IPS DF 6.9 (cell line): ENCODE data around the gene KCNQ1.

Experiments used
- DNase-seq: peaks from one replicate; pipeline ENCODE4 v3.0.0-alpha.2; 2013; ENCODE audit warnings: low read depth, low spot score
- H3K27ac ChIP-seq: one replicate; pipeline ENCODE4 v1.5.1; 2013; ENCODE audit warnings: low read length, control low read depth
- H3K27me3 ChIP-seq: 2 replicates; pipeline ENCODE4 v1.6.1; 2013; ENCODE audit warnings: mild to moderate bottlenecking, low read length; ENCODE audit not compliant: control insufficient read depth, insufficient read depth
- H3K36me3 ChIP-seq: 2 replicates; pipeline ENCODE4 v1.6.1; 2013; ENCODE audit warnings: low read length; ENCODE audit not compliant: control insufficient read depth, insufficient read depth
- H3K4me1 ChIP-seq: 2 replicates; pipeline ENCODE4 v1.6.1; 2013; ENCODE audit warnings: low read length; ENCODE audit not compliant: control insufficient read depth, insufficient read depth
- H3K4me3 ChIP-seq: 2 replicates; pipeline ENCODE4 v1.5.1; 2013; ENCODE audit warnings: mild to moderate bottlenecking, low read length
- H3K9me3 ChIP-seq: 2 replicates; pipeline ENCODE4 v1.6.1; 2013; ENCODE audit warnings: low read length, inconsistent platforms; ENCODE audit not compliant: control insufficient read depth, insufficient read depth
- WGBS: extraction: QIAGEN DNeasy Blood & Tissue Kit; methylation state at CpG from one replicate; pipeline ENCODE4 v1.1.7; 2013; ENCODE audit warnings: mixed read lengths, missing lambda C conversion rate; ENCODE audit not compliant: insufficient read length, insufficient coverage; 5-methylcytosine and 5-hydroxymethylcytosine counted together

The KCNQ1 gene

GRCh38 chr11:2708151-2708581 is 263.4 kb downstream of the KCNQ1 start:
- Histone ChIP-seq H3K4me3 (no peak overlapping the region), H3K9me3 (no peaks in the 10 kb centered on the region), H3K36me3 (no peaks in the 10 kb centered on the region), H3K27ac (no peak overlapping the region), H3K27me3 (peaks cover 3% of the 10 kb centered on the region; the same call in 1 of the 2 replicates), H3K4me1 (peaks cover 3% of the 10 kb centered on the region)
- no CpG with 5 or more reads among the region's 11 CpGs for WGBS
- DNase-seq, result no peak

GRCh38 chr11:2708757-2709281 is 264.0 kb downstream of the KCNQ1 start:
- Histone ChIP-seq H3K9me3 (no peaks in the 10 kb centered on the region), H3K27ac (no peak overlapping the region), H3K27me3 (peaks cover 3% of the 10 kb centered on the region; the same call in 1 of the 2 replicates), H3K4me1 (peaks cover 2% of the 10 kb centered on the region), H3K36me3 (no peaks in the 10 kb centered on the region), H3K4me3 (no peak overlapping the region)
- no CpG with 5 or more reads among the region's 14 CpGs for WGBS
- no peak for DNase-seq

- DNase-seq, result no peak
- Histone ChIP-seq H3K9me3 (no peaks in the 10 kb centered on the region), H3K4me1 (no peaks in the 10 kb centered on the region), H3K4me3 (no peak overlapping the region), H3K36me3 (no peaks in the 10 kb centered on the region), H3K27me3 (peaks cover 3% of the 10 kb centered on the region; the same call in 1 of the 2 replicates), H3K27ac (no peak overlapping the region)
- WGBS, result no CpG with 5 or more reads among the region's 8 CpGs
These were observed 264.6 kb downstream of the KCNQ1 start for GRCh38 chr11:2709429-2709828.

GRCh38 chr11:2711161-2711560 is 266.4 kb downstream of the KCNQ1 start:
- Histone ChIP-seq H3K4me1 (no peaks in the 10 kb centered on the region), H3K27me3 (peaks cover 3% of the 10 kb centered on the region; the same call in 1 of the 2 replicates), H3K4me3 (no peak overlapping the region), H3K27ac (no peak overlapping the region), H3K36me3 (no peaks in the 10 kb centered on the region), H3K9me3 (no peaks in the 10 kb centered on the region)
- WGBS, result no CpG with 5 or more reads among the region's 6 CpGs
- DNase-seq, result no peak

- Histone ChIP-seq H3K36me3 (no peaks in the 10 kb centered on the region), H3K27me3 (peaks cover 6% of the 10 kb centered on the region; the same call in 1 of the 2 replicates)
- no CpG with 5 or more reads among the region's 12 CpGs for WGBS
These were observed 268.3 kb downstream of the KCNQ1 start for GRCh38 chr11:2713094-2713493.

GRCh38 chr11:2713661-2714462 is 269.1 kb downstream of the KCNQ1 start:
- WGBS, result no CpG with 5 or more reads among the region's 26 CpGs
- DNase-seq, result no peak
- Histone ChIP-seq H3K4me3 (no peak overlapping the region), H3K9me3 (no peaks in the 10 kb centered on the region), H3K36me3 (no peaks in the 10 kb centered on the region), H3K27me3 (peaks cover 6% of the 10 kb centered on the region; the same call in 1 of the 2 replicates), H3K27ac (no peak overlapping the region), H3K4me1 (peaks cover 4% of the 10 kb centered on the region)

More at GRCh38 chr11:2713094-2713493, 268.3 kb downstream of the KCNQ1 start:
- Histone ChIP-seq H3K9me3 (no peaks in the 10 kb centered on the region), H3K4me3 (no peak overlapping the region), H3K4me1 (no peaks in the 10 kb centered on the region), H3K27ac (no peak overlapping the region)
- no peak for DNase-seq

GRCh38 chr11:2714463-2714800 is 269.6 kb downstream of the KCNQ1 start:
- H3K4me3 ChIP-seq, result no peak overlapping the region
- H3K27ac ChIP-seq, result no peak overlapping the region
- H3K9me3 ChIP-seq, result no peaks in the 10 kb centered on the region
- no CpG with 5 or more reads among the region's 9 CpGs for whole genome bisulfite sequencing
- H3K4me1 ChIP-seq, result peaks cover 5% of the 10 kb centered on the region
- H3K36me3 ChIP-seq, result no peaks in the 10 kb centered on the region
- no peak for DNase-seq
- peaks cover 6% of the 10 kb centered on the region; the same call in 1 of the 2 replicates for H3K27me3 ChIP-seq

- Histone ChIP-seq H3K27ac (no peak overlapping the region), H3K9me3 (no peaks in the 10 kb centered on the region), H3K36me3 (no peaks in the 10 kb centered on the region), H3K4me1 (peaks cover 5% of the 10 kb centered on the region), H3K4me3 (no peak overlapping the region), H3K27me3 (peaks cover 10% of the 10 kb centered on the region; the same call in 1 of the 2 replicates)
- DNase-seq, result no peak
- WGBS, result no CpG with 5 or more reads among the region's 7 CpGs
These were observed 270.1 kb downstream of the KCNQ1 start for GRCh38 chr11:2714871-2715270.

- Histone ChIP-seq H3K36me3 (no peaks in the 10 kb centered on the region), H3K27ac (no peak overlapping the region), H3K27me3 (peaks cover 17% of the 10 kb centered on the region; the same call in 1 of the 2 replicates), H3K4me1 (peaks cover 5% of the 10 kb centered on the region), H3K9me3 (no peaks in the 10 kb centered on the region), H3K4me3 (no peak overlapping the region)
- DNase-seq, result no peak
- WGBS, result no CpG with 5 or more reads among the region's 15 CpGs
These were observed 271.0 kb downstream of the KCNQ1 start for GRCh38 chr11:2715716-2716350.

GRCh38 chr11:2716376-2717095 is 271.7 kb downstream of the KCNQ1 start:
- Histone ChIP-seq H3K9me3 (no peaks in the 10 kb centered on the region), H3K27me3 (peaks cover 20% of the 10 kb centered on the region; the same call in 1 of the 2 replicates)

More at GRCh38 chr11:2716376-2717095, 271.7 kb downstream of the KCNQ1 start:
- no peaks in the 10 kb centered on the region for H3K36me3 ChIP-seq
- DNase-seq, result no peak
- H3K27ac ChIP-seq, result no peak overlapping the region
- H3K4me3 ChIP-seq, result no peak overlapping the region
- peaks cover 5% of the 10 kb centered on the region for H3K4me1 ChIP-seq
- WGBS, result no CpG with 5 or more reads among the region's 14 CpGs
